ENCODE data around the gene CHPF2. TPM values are rescaled to one million over a fixed set of nuclear protein-coding genes. Genes with fewer than 3 reads are reported as not detected.

CHPF2 gene
- polyA plus RNA-seq, 10 donors, result 16.6 to 29.8 (median 22.4) TPM

- no peak for DNase-seq
Measured at GRCh38 chr7:151260471-151260870, 28.2 kb downstream of the CHPF2 start.

- DNase-seq, result no peak
Measured at GRCh38 chr7:151260883-151261282, 28.6 kb downstream of the CHPF2 start.

DNA sequence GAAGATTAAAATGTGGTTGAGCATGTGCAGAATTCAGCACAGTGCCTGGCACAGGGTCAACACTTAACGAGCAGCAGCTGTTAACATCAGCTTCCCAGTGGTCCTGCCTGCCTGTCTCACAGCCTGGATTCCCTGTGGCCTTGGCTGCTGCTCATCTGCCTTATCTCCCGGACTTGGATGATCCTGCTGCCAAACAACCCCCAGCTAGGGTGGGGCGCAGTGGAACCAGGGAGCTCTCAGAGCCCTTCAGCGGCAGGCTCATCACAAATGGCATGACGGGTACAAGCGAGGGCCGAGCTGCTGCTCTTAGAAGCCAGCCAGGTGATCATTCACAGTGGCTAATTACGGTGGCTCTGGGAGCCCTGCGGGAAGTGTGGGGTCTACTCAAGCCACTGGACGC is 29.2 kb downstream of the CHPF2 start:
- peak in 1 of 3 donors; percentile 67 for DNase-seq

- no peak for DNase-seq
Measured at GRCh38 chr7:151264615-151265014, 32.3 kb downstream of the CHPF2 start.

GRCh38 chr7:151265351-151265931 is 33.2 kb downstream of the CHPF2 start:
- no peak for DNase-seq

GRCh38 chr7:151269511-151269910 is 37.2 kb downstream of the CHPF2 start:
- no peak for DNase-seq

GRCh38 chr7:151271699-151272355 is 39.5 kb downstream of the CHPF2 start:
- DNase-seq, result no peak

DNA sequence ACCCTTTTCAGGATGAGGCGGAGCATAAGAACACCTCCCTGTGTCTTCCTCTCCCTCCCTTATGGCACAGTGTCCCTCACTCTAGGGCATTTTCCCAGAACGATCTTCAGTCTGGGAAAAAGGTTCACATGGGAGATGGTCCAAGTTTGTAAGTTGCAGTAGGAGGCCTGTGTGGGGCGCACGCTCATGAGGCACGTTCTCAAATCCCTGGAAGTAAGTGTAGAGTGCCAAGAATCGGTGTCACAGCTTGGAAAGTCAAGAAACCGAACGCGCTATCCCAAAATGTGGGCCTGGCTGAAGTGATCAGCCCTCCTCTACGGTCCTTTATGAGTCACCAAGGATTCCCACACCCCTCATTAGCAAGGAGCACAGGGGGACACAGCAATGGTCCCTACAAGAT is 40.1 kb downstream of the CHPF2 start:
- DNase-seq, result no peak

DNA sequence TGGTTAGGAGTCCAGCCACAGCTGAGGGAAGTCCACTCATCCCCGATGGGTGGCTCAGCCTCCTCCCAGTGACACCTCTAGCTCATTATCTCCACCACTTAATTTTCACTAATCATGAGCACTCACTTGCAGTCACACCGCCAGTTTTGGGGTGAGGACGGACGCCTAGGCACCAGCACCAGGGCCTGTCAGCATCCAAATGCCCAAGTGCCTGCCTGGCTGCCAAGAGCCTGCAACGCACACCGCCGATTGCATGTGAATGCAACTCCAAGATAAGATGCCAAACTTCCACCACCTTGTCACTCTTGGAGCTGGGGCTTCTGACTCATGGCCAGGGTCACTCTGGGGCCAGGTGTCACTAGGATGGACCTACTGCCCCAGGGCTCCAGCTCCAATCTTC is 40.6 kb downstream of the CHPF2 start:
- DNase-seq, result no peak

DNA sequence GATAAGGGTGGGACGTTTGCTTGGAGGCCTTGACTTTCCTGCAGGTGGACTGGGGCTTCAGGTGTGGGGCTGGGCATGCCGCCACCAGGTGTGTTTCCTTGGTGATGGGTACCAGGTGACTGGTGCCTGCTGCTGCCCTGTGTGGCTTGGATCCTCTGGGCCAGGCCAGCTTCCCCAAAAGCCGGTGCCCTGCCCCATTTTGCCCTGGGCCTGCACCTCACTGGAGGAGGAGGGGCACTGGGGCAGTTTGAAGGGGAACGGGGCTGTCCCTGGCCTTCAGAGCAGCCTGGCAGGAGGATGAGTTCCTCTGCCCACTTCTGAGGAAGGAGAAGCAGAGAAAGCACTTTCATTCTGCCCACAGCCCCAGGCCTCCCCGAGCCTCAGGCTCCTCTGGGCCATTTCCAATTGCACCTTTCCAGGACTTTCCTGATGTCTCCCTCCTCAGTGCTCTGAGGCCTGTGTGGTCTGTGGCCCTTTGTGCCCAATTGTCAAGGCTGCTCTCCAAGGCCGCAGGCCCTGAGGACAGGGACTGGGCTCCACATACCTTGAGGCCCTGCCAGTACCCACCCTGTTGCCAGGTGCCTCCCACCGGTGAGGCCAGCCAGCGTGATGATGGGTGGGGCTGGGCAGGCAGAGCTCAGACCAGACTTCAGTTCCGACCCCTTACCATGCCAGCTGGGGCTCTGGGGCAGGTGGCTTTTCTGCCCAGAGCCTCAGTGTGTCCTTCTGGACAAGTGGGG is 41.5 kb downstream of the CHPF2 start:
- no peak for DNase-seq

GRCh38 chr7:151274396-151274795 is 42.1 kb downstream of the CHPF2 start:
- DNase-seq, result no peak

GRCh38 chr7:151274936-151275812 is 42.9 kb downstream of the CHPF2 start:
- no peak for DNase-seq

DNA sequence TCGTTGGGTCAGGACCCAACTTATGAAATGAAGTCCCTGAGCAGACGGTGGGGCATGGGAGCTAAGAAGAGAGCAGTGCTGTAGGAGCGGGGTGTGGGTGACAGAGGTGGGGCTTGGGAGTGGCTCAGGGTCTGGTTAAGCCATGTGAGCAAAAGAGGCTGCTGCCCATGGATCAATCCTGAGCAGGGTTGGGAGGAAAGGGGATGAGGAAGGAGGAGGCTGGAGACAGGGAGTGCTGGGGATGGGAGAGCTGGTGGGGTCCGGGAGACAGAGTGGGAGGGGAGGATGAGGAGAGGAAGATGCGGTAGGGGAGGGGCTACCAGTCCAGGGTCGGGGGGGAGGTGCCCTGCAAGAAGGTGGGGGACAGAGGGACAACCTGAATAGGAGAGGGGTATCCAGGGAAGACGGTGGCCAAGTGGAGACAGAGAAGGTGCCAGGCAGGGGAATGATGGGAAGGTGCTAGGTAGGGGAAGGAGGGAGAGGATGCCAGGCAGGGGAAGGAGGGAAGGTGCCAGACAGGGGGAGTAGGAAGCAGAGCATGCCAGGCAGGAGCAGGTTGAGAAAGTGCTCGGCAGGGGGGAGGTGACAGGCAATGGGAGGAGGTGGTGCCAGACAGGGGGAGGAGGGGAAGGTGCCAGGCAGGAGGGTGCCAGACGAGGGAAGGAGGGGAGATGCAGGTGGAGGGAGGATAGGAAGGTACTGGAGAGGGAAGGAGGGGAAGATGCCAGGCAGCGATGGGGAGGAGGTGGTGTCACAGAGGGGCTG is 43.7 kb downstream of the CHPF2 start:
- DNase-seq, result no peak

DNA sequence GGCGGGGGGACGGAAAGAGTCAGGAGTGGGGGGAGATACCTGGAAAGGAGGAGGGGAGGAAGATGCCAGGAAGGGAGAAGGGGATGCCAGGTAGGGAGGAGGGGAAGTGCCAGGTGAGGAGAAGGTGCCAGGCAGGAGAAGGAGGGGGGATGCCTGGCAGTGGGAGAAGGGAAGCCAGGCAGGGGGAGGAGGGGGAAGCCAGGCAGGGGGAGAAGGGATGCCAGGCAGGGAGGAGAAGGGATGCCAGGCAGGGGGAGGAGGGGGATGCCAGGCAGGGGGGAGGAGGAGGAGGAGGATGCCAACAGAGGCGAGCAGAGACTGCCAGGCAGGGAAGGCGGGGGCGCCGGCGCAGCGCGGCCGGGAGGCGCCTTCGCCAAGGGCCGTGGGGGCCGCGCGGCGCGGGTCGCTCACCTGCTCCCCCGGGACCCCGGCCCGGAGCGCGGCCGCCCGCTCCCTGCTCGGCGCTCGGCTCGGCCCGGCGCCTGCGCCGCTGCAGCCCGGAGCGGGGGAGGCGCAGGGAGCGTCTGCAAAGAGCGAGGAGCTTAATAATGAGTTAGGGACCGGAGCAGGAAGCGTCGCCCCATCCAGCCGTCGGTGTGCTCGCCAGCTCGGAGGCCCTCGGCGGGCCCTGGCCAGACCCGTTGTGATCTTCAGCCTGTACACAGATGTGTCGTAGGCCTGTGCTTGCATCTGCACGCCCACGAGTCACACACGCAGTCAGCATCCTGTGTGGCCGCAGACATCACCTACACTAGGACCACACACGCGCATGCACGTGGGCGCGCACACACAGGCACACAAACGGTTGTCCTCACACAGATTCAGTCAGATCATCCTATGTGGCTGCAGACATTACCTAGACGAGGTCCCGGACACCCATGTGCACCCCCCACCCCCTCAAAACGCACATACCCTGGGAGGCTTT is 44.6 kb downstream of the CHPF2 start:
- DNase-seq, result peak; percentile 51 to 90 (median 69)

DNA sequence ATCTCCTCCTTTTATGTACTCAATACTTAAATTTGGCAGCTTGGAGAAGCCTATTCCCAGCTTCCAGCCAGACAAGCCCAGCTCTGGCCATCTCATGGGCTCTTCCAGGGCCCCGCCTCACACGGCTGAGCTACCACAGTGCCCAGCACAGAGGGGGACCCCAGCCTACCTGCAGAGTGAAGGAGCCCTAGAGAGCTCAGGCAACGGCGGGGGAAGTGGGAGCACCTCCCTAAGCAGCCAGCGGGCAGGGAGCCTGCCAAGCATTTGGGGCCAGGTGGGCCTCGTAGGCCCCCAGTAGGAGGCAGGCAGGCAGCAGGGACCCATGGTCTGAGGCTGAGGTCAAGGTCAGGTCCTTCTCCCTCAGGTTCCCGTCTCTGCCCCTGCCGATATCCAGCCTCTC is 45.3 kb downstream of the CHPF2 start:
- DNase-seq, result no peak

GRCh38 chr7:151278949-151279348 is 46.7 kb downstream of the CHPF2 start:
- no peak for DNase-seq

DNA sequence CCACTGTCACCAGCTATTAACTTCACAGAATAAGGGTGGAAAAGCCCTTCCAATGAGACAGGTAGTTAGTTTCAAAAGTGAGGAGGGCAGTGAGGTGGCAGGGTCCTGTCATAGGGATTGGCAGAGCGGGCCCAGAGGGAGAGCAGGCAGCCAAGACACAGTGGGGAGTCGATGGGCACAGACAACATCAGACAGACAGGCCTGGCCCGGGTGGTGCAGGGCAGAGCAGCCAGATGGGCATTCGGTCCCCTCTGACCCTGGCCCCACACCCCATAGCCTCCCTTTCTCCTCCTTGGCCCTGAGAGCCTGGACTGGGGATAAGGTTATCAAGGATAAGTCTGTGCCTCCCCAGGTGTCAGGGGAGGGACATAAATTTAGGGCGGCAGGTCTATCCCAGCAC is 47.6 kb downstream of the CHPF2 start:
- DNase-seq, result no peak

GRCh38 chr7:151280388-151281019 is 48.2 kb downstream of the CHPF2 start:
- DNase-seq, result no peak

DNA sequence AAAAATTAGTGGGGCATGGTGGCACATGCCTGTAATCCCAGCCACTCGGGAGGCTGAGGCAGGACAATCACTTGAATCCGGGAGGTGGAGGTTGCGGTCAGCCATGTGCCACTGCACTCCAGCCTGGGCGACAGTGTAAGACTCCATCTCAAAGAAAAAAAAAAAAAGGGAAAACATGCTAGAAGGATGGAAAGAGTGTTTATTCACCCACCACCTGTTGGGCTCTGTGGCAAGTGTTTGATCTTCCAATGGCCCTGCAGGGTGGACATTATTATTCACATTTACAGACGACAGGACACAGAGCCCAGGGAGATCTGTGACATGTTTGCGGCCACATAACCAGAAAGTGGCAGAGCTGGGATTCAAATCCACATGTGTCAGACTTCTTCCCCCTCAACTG is 49.4 kb downstream of the CHPF2 start:
- DNase-seq, result no peak

DNA sequence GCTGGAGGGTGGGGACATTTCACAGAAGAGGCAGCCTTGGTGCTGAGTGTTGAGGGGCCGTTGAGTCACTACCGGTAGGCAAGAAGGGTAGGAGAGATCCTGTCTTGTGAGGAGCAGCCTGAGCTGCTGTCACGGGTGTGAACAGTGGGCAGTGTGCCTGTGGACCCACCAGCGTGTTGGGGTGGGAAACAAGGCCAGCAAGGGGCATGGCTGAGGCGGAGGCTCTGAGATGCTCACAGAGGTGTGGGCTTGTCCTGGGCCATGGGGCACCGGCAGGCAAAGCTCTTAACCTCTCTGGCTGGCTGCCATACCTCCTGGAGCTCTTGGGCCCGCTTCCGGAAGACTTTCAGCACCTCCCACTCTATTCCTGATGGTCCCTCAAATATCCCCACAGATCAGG is 49.8 kb downstream of the CHPF2 start:
- no peak for DNase-seq
